Lower leg skin (tissue), 3 donors: ENCODE measurements around the gene SPHK2.

Experiments used
- CTCF ChIP-seq, 3 donors: fragments of 450-650 bp; IDR thresholded peaks; one replicate each; pipeline ENCODE4 v1.5.1; 2016; ENCODE audit warnings: antibody characterized with exemption in 3 of 3, mild to moderate bottlenecking in 3 of 3, moderate library complexity in 2 of 3
- POLR2A ChIP-seq, 2 donors: fragments of 450-650 bp; IDR thresholded peaks; one replicate each; pipeline ENCODE4 v1.6.1; 2016 to 2017; ENCODE audit warnings: antibody characterized with exemption in 2 of 2, mild to moderate bottlenecking in 1 of 2, moderate library complexity in 1 of 2

- peak in 1 of 2 donors; percentile 86 for TF ChIP-seq POLR2A (IDR thresholded peaks at IDR 0.05)
- no peak for TF ChIP-seq CTCF (IDR thresholded peaks at IDR 0.05)
Measured at GRCh38 chr19:48618916-48619691, at the start of gene SPHK2, which contains the start of gene RPL18.
